Measurements from ENCODE around the gene HARS2. TPM values are rescaled to one million over a fixed set of nuclear protein-coding genes. Genes with fewer than 3 reads are reported as not detected.

The HARS2 gene
- total and polyA plus RNA-seq, 10 of the 15 experiments (the other 5 are each of a cell fraction or from before 2014, with no cell fraction given) = 9.3 to 34.3 (median 24.8) TPM

- no peaks in the 10 kb centered on the region for H3K27me3 ChIP-seq (replicated peaks in 1 of 2; ENCODE audit: control insufficient read depth in 2 of 2, insufficient read depth in 2 of 2, low read length in 1 of 2)
- H3K4me1 ChIP-seq (ENCODE audit: control insufficient read depth, insufficient read depth, low read length) = peaks cover 7% of the 10 kb centered on the region; the same call in 1 of the 2 replicates
- FAIRE-seq (no peak), DNase-seq (ENCODE audit: low read depth, low spot score) (no peak), ATAC-seq (no peak)
- POLR2A ChIA-PET = interaction anchor here (0.7 kb wide), 1 partner anchor 132 kb away, joined by 5 read pairs; no protein-coding TSS in a partner anchor
- no peak overlapping the region for H2AFZ ChIP-seq (ENCODE audit: control insufficient read depth, low read depth, low read length)
- H4K20me1 ChIP-seq (ENCODE audit: control insufficient read depth, insufficient read depth) = no peaks in the 10 kb centered on the region
- no peak overlapping the region for H3K4me2 ChIP-seq (ENCODE audit: control insufficient read depth, insufficient read depth)
- H3K27ac ChIP-seq (ENCODE audit: control insufficient read depth, insufficient read depth) = no peak overlapping the region
- RAD21 ChIA-PET (ENCODE audit: unreplicated experiment) = no interaction called here
- CTCF ChIA-PET = interaction anchor here (0.7 to 1.5 kb wide), 2 partner anchors 11 to 14 kb away, joined by 3 to 4 read pairs; no protein-coding TSS in a partner anchor
- in situ Hi-C loops (cut with MboI) = no loop called here
- H3K9ac ChIP-seq (ENCODE audit: control insufficient read depth, insufficient read depth, low read length) = no peak overlapping the region
- H3K9me3 ChIP-seq (replicated peaks; ENCODE audit: control insufficient read depth, insufficient read depth, low read length) = no peaks in the 10 kb centered on the region
- H3K4me3 ChIP-seq = no peak overlapping the region
- 86% methylated on average over 4 of the region's 4 CpGs for WGBS (ENCODE audit: insufficient coverage, insufficient replicate concordance, low lambda C conversion rate, missing lambda C conversion rate)
- intact Hi-C loops (cut with micrococcal nuclease; ENCODE audit: unreplicated experiment) = no loop called here
- SMC1A ChIA-PET (ENCODE audit: uncharacterized antibody, unreplicated experiment) = interaction anchor here (0.7 to 0.8 kb wide), 2 partner anchors 9 to 867 kb away, joined by 3 read pairs; no protein-coding TSS in a partner anchor
- no TSS peak for BruUV-seq (replicated peaks)
- peaks cover 15 to 32% of the 10 kb centered on the region in 2 experiments for H3K36me3 ChIP-seq (ENCODE audit: control insufficient read depth in 2 of 2, insufficient read depth in 2 of 2, low read length in 1 of 2)
- TF ChIP-seq ETV6 (conservative IDR thresholded peaks at IDR 0.05 in 1 of 2, IDR thresholded peaks at IDR 0.05 in 1 of 2; ENCODE audit: borderline replicate concordance in 1 of 2, low read depth in 1 of 2) (no peak), EGR1 (IDR thresholded peaks at IDR 0.05; ENCODE audit: borderline replicate concordance in 1 of 2, low read depth in 2 of 2, low read length in 2 of 2) (no peak)
- peaks cover 25% of the 10 kb centered on the region for H3K79me2 ChIP-seq (ENCODE audit: control insufficient read depth, insufficient read depth, low read length)
Measured at GRCh38 chr5:140696891-140697492, 5.7 kb downstream of the HARS2 start.

All from GM12878 (cell line).